HepG2 (cell line): ENCODE data around the gene AARS1. TPM values are rescaled to one million over a fixed set of nuclear protein-coding genes. Genes with fewer than 3 reads are reported as not detected.
"Not testable (repeated sequence)": the region's sequence is repeated elsewhere in the genome, so short reads cannot be mapped to it uniquely, and the experiment has no call there.

Experiments used
- ATAC-seq: fragments of 200-7000 bp; cut with Tn5 transposase; 3 replicates; pipeline ENCODE4 v1.9.1; 2020; ENCODE audit warnings: mild to moderate bottlenecking, moderate library complexity
- BruUV-seq: library from RNA; stranded (reverse); fragments of 400-500 nt; replicated peaks from 2 replicates; lab custom pipeline; 2021; lab: Mats Ljungman, UMichigan
- CTCF ChIA-PET: fragments of 300-600 bp; formaldehyde crosslinking; extraction: SDS; loops from one replicate; lab custom pipeline; 2021; ENCODE audit warnings: low total read pairs, inconsistent platforms, low intra/inter-chr PET ratio; lab: Yijun Ruan, JAX
- POLR2A ChIA-PET: fragments of 350-600 bp; sonication (Branson Sonifier 250); formaldehyde crosslinking; loops from one replicate; lab custom pipeline; 2020; ENCODE audit warnings: antibody characterized with exemption, inconsistent platforms; lab: Yijun Ruan, JAX
- DNase-seq: peaks from one replicate; pipeline ENCODE4 v3.0.0-alpha.2; 2015; ENCODE audit warnings: low spot score
- FAIRE-seq: peaks from 3 replicates; lab custom pipeline; 2011; peaks lifted over from hg19 to GRCh38; lab: Jason Lieb, UNC
- H2AFZ ChIP-seq: one replicate; pipeline ENCODE4 v1.6.1; 2011; ENCODE audit warnings: low read length, inconsistent platforms
- H3K27ac ChIP-seq: fragments of 300-600 bp; 3 replicates; pipeline ENCODE4 v1.8.0; 2011; ENCODE audit warnings: mixed run types, mild to moderate bottlenecking, mixed read lengths, low read length, inconsistent platforms; ENCODE audit not compliant: insufficient read depth; ENCODE audit errors: extremely low read length
- H3K27me3 ChIP-seq, 2 experiments: fragments of 200-600 bp in 1 of 2; 2 replicates in 1 of 2; 3 replicates in 1 of 2; pipeline versions ENCODE4 v1.6.0 to v1.8.0; 2011; ENCODE audit warnings: low read length in 2 of 2, mild to moderate bottlenecking in 2 of 2, moderate library complexity in 2 of 2, inconsistent platforms in 1 of 2; ENCODE audit not compliant: insufficient read depth in 2 of 2, control insufficient read depth in 1 of 2
- H3K36me3 ChIP-seq, 2 experiments: fragments of 200-600 bp in 1 of 2; replicated peaks in 1 of 2; 2 replicates in 1 of 2; 3 replicates in 1 of 2; pipeline versions ENCODE4 v1.5.1 to v1.8.0; 2011; ENCODE audit warnings: low read length in 2 of 2, inconsistent platforms in 1 of 2; ENCODE audit not compliant: insufficient read depth in 2 of 2, control insufficient read depth in 1 of 2
- H3K4me1 ChIP-seq: 2 replicates; pipeline ENCODE4 v1.5.1; 2012; ENCODE audit warnings: low read length, inconsistent platforms; ENCODE audit not compliant: insufficient read depth
- H3K4me2 ChIP-seq: 2 replicates; pipeline ENCODE4 v1.6.0; 2011; ENCODE audit warnings: low read depth, low read length, inconsistent platforms
- H3K4me3 ChIP-seq, 3 experiments: fragments of 200-600 bp in 1 of 3; sonication (generic), shearing (Covaris generic) in 1 of 3; replicated peaks in 1 of 3; 2 replicates each; pipeline ENCODE4 v1.5.1; 2011 to 2016; ENCODE audit warnings: low read length in 3 of 3, inconsistent platforms in 2 of 3, low read depth in 2 of 3, mild to moderate bottlenecking in 2 of 3, control low read depth in 1 of 3, mixed read lengths in 1 of 3; ENCODE audit not compliant: insufficient read depth in 1 of 3
- H3K79me2 ChIP-seq: one replicate; pipeline ENCODE4 v1.6.1; 2011; ENCODE audit warnings: low read length, inconsistent platforms; ENCODE audit not compliant: insufficient read depth
- H3K9ac ChIP-seq: 2 replicates; pipeline ENCODE4 v1.6.0; 2011; ENCODE audit warnings: mild to moderate bottlenecking, low read depth, low read length, inconsistent platforms; ENCODE audit not compliant: insufficient read depth
- H3K9me3 ChIP-seq: 2 replicates; pipeline ENCODE4 v1.5.1; 2012; ENCODE audit warnings: mild to moderate bottlenecking, low read length
- H4K20me1 ChIP-seq: 2 replicates; pipeline ENCODE4 v1.6.0; 2011; ENCODE audit warnings: inconsistent platforms, mild to moderate bottlenecking, low read length, moderate library complexity; ENCODE audit not compliant: insufficient read depth
- POLR2G ChIP-seq: fragments of 200-400 bp; formaldehyde crosslinking; IDR thresholded peaks from 2 replicates; pipeline ENCODE4 v1.6.1; 2018; ENCODE audit warnings: mild to moderate bottlenecking, low read depth, low read length, moderate library complexity
- ZBTB44 ChIP-seq: sonication (generic); formaldehyde crosslinking; IDR thresholded peaks from 2 replicates; pipeline ENCODE4 v1.4.0; 2020; ENCODE audit warnings: missing genetic modification reagents
- ZNF264 ChIP-seq: sonication (generic); formaldehyde crosslinking; IDR thresholded peaks from 2 replicates; pipeline ENCODE4 v1.4.0; 2020; ENCODE audit warnings: missing genetic modification reagents
- ZNF839 ChIP-seq: sonication (generic); formaldehyde crosslinking; IDR thresholded peaks from 2 replicates; pipeline ENCODE4 v1.4.0; 2020; ENCODE audit warnings: missing genetic modification reagents, mild to moderate bottlenecking, borderline replicate concordance
- WGBS: methylation state at CpG from one replicate; pipeline ENCODE4 v1.1.6; 2017; ENCODE audit warnings: low lambda C conversion rate; 5-methylcytosine and 5-hydroxymethylcytosine counted together
- in situ Hi-C: cut with HindIII; loops from 2 replicates; pipeline ENCODE4 v1.10.0; 2017; ENCODE audit warnings: low pct_unique_long_range_greater_than_20kb; ENCODE audit not compliant: extremely low pct_ligation_motif_present
- intact Hi-C: fragments of 100-400 bp; cut with micrococcal nuclease; formaldehyde crosslinking; loops from one replicate; pipeline ENCODE4 v1.10.0; 2022; ENCODE audit not compliant: unreplicated experiment
- polyA plus RNA-seq, 8 experiments: library from polyadenylated mRNA; depleted of rRNA in 3 of 8; stranded (reverse) in 7 of 8; unstranded in 1 of 8; fragments of >200 nt; fragmentation: Illumina TruSeq in 4 of 8; extraction: Trizol in 4 of 8; gene quantifications; 2 replicates each; pipeline versions ENCODE4 v1.2.1 to v1.2.3, GENCODE V29; 2011 to 2016; ENCODE audit warnings: low read depth in 4 of 8, missing spikeins in 1 of 8, mixed read lengths in 1 of 8; ENCODE audit not compliant: insufficient read depth in 1 of 8
- total RNA-seq, 5 experiments: library from RNA; depleted of rRNA; stranded (reverse); fragments of >200 nt; fragmentation: Illumina TruSeq; extraction: Trizol; gene quantifications; 2 replicates each; pipeline ENCODE4 v1.2.3, GENCODE V29; 2016; ENCODE audit warnings: low read depth in 1 of 5

AARS1 gene
- total and polyA plus RNA-seq, 2 of the 13 experiments (the other 11 are each of a cell fraction or from before 2014, with no cell fraction given), result 107 to 132 TPM

GRCh38 chr16:70267516-70267915 lies 21.8 kb downstream of the AARS1 start (continued):
- TF ChIP-seq ZNF839 (CRISPR knock-in tag), result no peak
- no peak for TF ChIP-seq ZBTB44
- TF ChIP-seq, all 625 proteins: peak for 7

GRCh38 chr16:70259903-70260302 lies 29.4 kb downstream of the AARS1 start:
- in situ Hi-C loops, result loop anchor here (10.0 kb wide), 1 partner anchor 95 kb away; no protein-coding TSS in a partner anchor
- H3K9me3 ChIP-seq, DNase-seq, H3K27me3 ChIP-seq, BruUV-seq, H3K4me3 ChIP-seq, FAIRE-seq, CTCF ChIA-PET, H3K79me2 ChIP-seq, H2AFZ ChIP-seq, POLR2A ChIA-PET, H4K20me1 ChIP-seq, H3K27ac ChIP-seq, intact Hi-C loops, H3K4me2 ChIP-seq, ATAC-seq, H3K9ac ChIP-seq: not testable (repeated sequence)
- 93% methylated on average over 6 of the region's 6 CpGs for WGBS
- peaks cover 18% of the 10 kb centered on the region for H3K4me1 ChIP-seq
- H3K36me3 ChIP-seq, result peaks cover 56 to 96% of the 10 kb centered on the region in 2 experiments

- H3K27me3 ChIP-seq, result no peaks in the 10 kb centered on the region
Observed at GRCh38 chr16:70258946-70259345, 30.4 kb downstream of the AARS1 start.

More at GRCh38 chr16:70258946-70259345, 30.4 kb downstream of the AARS1 start:
- DNase-seq (no peak), ATAC-seq (no peak), FAIRE-seq (no peak)
- in situ Hi-C loops, result loop anchor here (10.0 kb wide), 1 partner anchor 94 kb away; no protein-coding TSS in a partner anchor
- H3K4me3 ChIP-seq, result no peak overlapping the region
- TF ChIP-seq ZNF264 (CRISPR knock-in tag) (no peak), POLR2G (peak; percentile 25; the same call in 1 of the 2 replicates)
- H3K9ac ChIP-seq, result no peak overlapping the region
- no peak overlapping the region for H3K27ac ChIP-seq
- H3K36me3 ChIP-seq, result peaks cover 59 to 96% of the 10 kb centered on the region in 2 experiments
- 96% methylated on average over 10 of the region's 10 CpGs for WGBS
- peaks cover 27% of the 10 kb centered on the region for H3K4me1 ChIP-seq
- BruUV-seq, result no TSS peak
- ChIA-PET POLR2A (no interaction called here), CTCF (no interaction called here)
- no peaks in the 10 kb centered on the region for H3K79me2 ChIP-seq
- intact Hi-C loops, result no loop called here
- H2AFZ ChIP-seq, result no peak overlapping the region
- no peaks in the 10 kb centered on the region; the same call in 1 of the 2 replicates for H4K20me1 ChIP-seq
- H3K9me3 ChIP-seq, result no peaks in the 10 kb centered on the region
- H3K4me2 ChIP-seq, result no peak overlapping the region
